GM10266 (cell line): Measurements from ENCODE around the gene PROX1.

Experiments used
- DNase-seq: peaks from one replicate; pipeline ENCODE4 v3.0.0; 2012; ENCODE audit errors: extremely low spot score
- TF ChIP-seq, protein P1 (sequence below): IDR thresholded peaks from 2 replicates; pipeline ENCODE4 v1.5.1; 2012; ENCODE audit warnings: mild to moderate bottlenecking, low read depth; ENCODE audit not compliant: control insufficient read depth, insufficient read depth; ENCODE audit errors: missing control alignments

The PROX1 gene

DNA sequence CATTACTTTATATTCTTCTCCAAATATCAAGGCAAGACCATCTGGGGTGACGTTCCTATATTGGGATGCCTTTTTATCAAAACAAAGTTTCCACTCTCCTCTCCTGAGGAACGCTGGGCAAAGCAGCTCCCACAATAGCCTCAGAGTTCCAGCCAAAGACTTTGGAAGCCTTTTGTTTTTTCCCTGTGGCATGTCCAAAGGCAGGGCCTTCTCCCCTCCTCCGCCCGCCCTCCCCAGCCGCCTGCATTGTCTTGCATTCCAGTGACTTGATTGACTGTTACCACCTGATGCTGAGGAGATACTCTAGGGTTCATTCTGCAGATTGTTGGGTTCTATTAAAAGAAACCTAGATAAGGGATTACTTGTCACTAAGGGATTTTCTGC, 43.5 kb downstream of the PROX1 start:
- no peak for DNase-seq
- TF ChIP-seq, protein P1, sequence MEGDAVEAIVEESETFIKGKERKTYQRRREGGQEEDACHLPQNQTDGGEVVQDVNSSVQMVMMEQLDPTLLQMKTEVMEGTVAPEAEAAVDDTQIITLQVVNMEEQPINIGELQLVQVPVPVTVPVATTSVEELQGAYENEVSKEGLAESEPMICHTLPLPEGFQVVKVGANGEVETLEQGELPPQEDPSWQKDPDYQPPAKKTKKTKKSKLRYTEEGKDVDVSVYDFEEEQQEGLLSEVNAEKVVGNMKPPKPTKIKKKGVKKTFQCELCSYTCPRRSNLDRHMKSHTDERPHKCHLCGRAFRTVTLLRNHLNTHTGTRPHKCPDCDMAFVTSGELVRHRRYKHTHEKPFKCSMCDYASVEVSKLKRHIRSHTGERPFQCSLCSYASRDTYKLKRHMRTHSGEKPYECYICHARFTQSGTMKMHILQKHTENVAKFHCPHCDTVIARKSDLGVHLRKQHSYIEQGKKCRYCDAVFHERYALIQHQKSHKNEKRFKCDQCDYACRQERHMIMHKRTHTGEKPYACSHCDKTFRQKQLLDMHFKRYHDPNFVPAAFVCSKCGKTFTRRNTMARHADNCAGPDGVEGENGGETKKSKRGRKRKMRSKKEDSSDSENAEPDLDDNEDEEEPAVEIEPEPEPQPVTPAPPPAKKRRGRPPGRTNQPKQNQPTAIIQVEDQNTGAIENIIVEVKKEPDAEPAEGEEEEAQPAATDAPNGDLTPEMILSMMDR, result no peak

DNA sequence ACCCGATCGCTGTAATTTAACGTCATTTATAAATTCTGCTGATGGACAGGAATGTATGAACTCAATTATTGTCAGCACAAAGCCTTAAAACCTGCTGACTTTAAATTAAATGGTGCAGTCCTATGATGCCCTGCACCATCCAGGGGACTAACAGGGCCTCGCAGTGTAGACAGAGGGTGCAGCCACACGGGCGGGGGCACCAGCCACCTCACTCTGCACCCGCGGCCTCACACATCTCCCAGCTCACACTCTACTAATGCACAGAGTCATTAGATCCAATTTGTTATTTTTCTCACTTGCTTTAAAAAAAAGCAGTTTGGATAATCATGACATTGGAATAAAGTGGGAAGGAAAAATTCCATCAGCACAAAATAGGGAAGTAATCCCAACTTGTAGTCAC, 49.7 kb downstream of the PROX1 start:
- no peak for DNase-seq
- TF ChIP-seq, protein P1, result no peak

DNA sequence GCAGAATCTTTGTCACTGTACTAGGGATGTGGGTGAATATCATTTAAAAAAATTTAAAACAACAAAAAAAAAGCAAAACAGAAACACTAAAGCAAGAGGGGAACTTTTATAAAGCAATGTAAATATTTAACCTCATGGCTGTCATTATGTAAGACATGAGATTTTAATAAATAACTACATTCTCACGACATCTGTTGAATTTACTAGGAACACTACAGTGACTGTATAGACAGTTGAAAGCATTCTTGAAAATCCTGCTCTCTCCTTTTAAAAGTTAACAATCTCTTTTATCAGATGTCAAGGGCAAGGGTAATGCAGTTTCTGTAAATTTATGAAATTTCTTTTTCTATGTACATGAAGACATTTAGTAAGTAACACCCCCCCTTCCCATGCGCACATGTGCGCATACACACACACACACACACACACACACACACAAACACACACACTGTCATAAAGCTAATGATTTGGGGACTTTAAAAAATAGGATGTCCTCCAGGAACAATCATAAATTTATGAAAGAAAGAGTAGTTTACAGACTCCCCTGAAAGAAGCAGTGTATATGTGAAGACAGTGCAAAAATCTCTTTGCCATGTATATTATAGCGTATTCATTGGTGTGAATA, 51.7 kb downstream of the PROX1 start:
- TF ChIP-seq, protein P1, result no peak
- DNase-seq, result no peak

- DNase-seq, result no peak
- TF ChIP-seq, protein P1, result no peak
Measured at GRCh38 chr1:214043167-214043566, 55.4 kb downstream of the PROX1 start.

GRCh38 chr1:214044438-214045214, 56.9 kb downstream of the PROX1 start:
- no peak for DNase-seq
- TF ChIP-seq, protein P1, result no peak

GRCh38 chr1:214050513-214051401, 63.0 kb downstream of the PROX1 start:
- DNase-seq, result no peak
- TF ChIP-seq, protein P1, result no peak
